Suprapubic skin (tissue), 3 donors: Measurements from ENCODE around the gene LMTK2.

Source experiments
- CTCF ChIP-seq, 2 donors: fragments of 200-600 bp in 1 of 2; fragments of 450-650 bp in 1 of 2; sonication (generic) in 1 of 2; IDR thresholded peaks; one replicate each; pipeline ENCODE4 v1.5.1; 2016 to 2019; ENCODE audit warnings: antibody characterized with exemption in 2 of 2, mild to moderate bottlenecking in 1 of 2, moderate library complexity in 1 of 2
- EP300 ChIP-seq: sonication (generic); formaldehyde crosslinking; IDR thresholded peaks from one replicate; pipeline ENCODE4 v1.6.1; 2017; ENCODE audit warnings: antibody characterized with exemption

DNA sequence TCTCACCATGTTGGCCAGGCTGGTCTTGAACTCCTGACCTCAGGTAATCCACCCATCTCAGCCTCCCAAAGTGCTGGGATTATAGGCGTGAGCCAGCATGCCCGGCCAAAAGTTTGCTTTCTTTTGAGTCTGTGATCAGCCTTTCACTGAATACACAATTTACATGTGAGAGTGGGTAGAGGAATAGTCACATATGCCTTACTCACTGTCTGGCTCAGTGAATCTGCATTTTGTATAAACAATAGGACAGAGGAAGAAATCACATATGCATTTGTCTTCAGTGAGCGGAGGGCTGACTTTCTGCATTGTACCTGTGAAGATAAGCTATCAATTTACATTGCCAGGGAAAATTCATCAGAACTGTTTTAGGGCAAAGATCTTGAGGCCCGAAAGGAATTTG lies 147.9 kb downstream of the LMTK2 start:
- TF ChIP-seq CTCF (IDR thresholded peaks at IDR 0.05) (no peak), EP300 (no peak)
